HL-60 (cell line): Measurements from ENCODE around the gene COBLL1.

Source experiments
- DNase-seq, 2 experiments: peaks; one replicate each; pipeline ENCODE4 v3.0.0-alpha.2; 2010 to 2020; ENCODE audit warnings: low read depth in 1 of 2, low spot score in 1 of 2
- H3K27ac ChIP-seq: fragments of 250-450 bp; sonication (Bioruptor Pico); replicated peaks from 2 replicates; pipeline ENCODE4 v1.5.1; 2020; ENCODE audit warnings: mild to moderate bottlenecking, moderate library complexity
- H3K27me3 ChIP-seq: fragments of 250-450 bp; sonication (Bioruptor Pico); 2 replicates; pipeline ENCODE4 v1.5.1; 2021; ENCODE audit warnings: mild to moderate bottlenecking, moderate library complexity; ENCODE audit not compliant: insufficient read depth, poor library complexity, severe bottlenecking
- H3K4me3 ChIP-seq: replicated peaks from 2 replicates; pipeline ENCODE4 v1.5.1; 2011; ENCODE audit warnings: mild to moderate bottlenecking, control low read depth, low read length; ENCODE audit not compliant: insufficient read depth
- CTCF ChIP-seq: IDR thresholded peaks from one replicate; pipeline ENCODE4 v1.5.1; 2011; ENCODE audit warnings: low read length, control low read depth, inconsistent platforms; ENCODE audit not compliant: insufficient read depth
- GABPA ChIP-seq: IDR thresholded peaks from 2 replicates; pipeline ENCODE4 v1.6.1; 2012; ENCODE audit warnings: low read depth
- POLR2AphosphoS5 ChIP-seq: IDR thresholded peaks from 2 replicates; pipeline ENCODE4 v1.6.1; 2012; ENCODE audit warnings: low read depth
- REST ChIP-seq: IDR thresholded peaks from 2 replicates; pipeline ENCODE4 v1.6.1; 2012; ENCODE audit warnings: low read depth; ENCODE audit not compliant: insufficient replicate concordance
- SPI1 ChIP-seq: IDR thresholded peaks from 2 replicates; pipeline ENCODE4 v1.6.1; 2012; ENCODE audit warnings: low read depth, mild to moderate bottlenecking, borderline replicate concordance

The COBLL1 gene

GRCh38 chr2:164837807-164838206 lies 3.8 kb downstream of the COBLL1 start:
- no peak overlapping the region for H3K4me3 ChIP-seq
- H3K27ac ChIP-seq, result no peak overlapping the region
- TF ChIP-seq SPI1 (no peak), GABPA (no peak), POLR2AphosphoS5 (no peak), REST (no peak), CTCF (no peak)
- peaks cover 27% of the 10 kb centered on the region for H3K27me3 ChIP-seq
- DNase-seq, result no peak

GRCh38 chr2:164836907-164837306 lies 4.7 kb downstream of the COBLL1 start:
- Histone ChIP-seq H3K4me3 (no peak overlapping the region), H3K27ac (no peak overlapping the region), H3K27me3 (peaks cover 22% of the 10 kb centered on the region)
- no peak for DNase-seq
- TF ChIP-seq GABPA, result no peak
- no peak for TF ChIP-seq REST
- TF ChIP-seq CTCF, result no peak
- TF ChIP-seq SPI1, result no peak
- TF ChIP-seq POLR2AphosphoS5, result no peak

GRCh38 chr2:164835302-164835701 lies 6.3 kb downstream of the COBLL1 start:
- Histone ChIP-seq H3K4me3 (no peak overlapping the region), H3K27ac (no peak overlapping the region), H3K27me3 (peaks cover 11% of the 10 kb centered on the region)
- DNase-seq, result no peak
- TF ChIP-seq GABPA (no peak), REST (no peak), SPI1 (no peak), CTCF (no peak), POLR2AphosphoS5 (no peak)
